Esophagus muscularis mucosa (tissue), 4 donors: Measurements from ENCODE around the gene EPB42.

Experiments used
- CTCF ChIP-seq, 3 experiments: fragments of 200-600 bp in 2 of 3; fragments of 450-650 bp in 1 of 3; sonication (generic) in 2 of 3; IDR thresholded peaks; one replicate each; pipeline ENCODE4 v1.5.1; 2017 to 2019; ENCODE audit warnings: antibody characterized with exemption in 3 of 3, mild to moderate bottlenecking in 2 of 3, moderate library complexity in 1 of 3
- EP300 ChIP-seq: sonication (generic); formaldehyde crosslinking; IDR thresholded peaks from one replicate; pipeline ENCODE4 v1.6.1; 2017; ENCODE audit warnings: antibody characterized with exemption
- POLR2A ChIP-seq: fragments of 450-650 bp; IDR thresholded peaks from one replicate; pipeline ENCODE4 v1.6.1; 2017; ENCODE audit warnings: antibody characterized with exemption, moderate library complexity, mild to moderate bottlenecking, low read depth
- POLR2AphosphoS5 ChIP-seq, 2 donors: sonication (generic); formaldehyde crosslinking; IDR thresholded peaks; one replicate each; pipeline ENCODE4 v1.6.1; 2017; ENCODE audit warnings: antibody characterized with exemption in 2 of 2

GRCh38 chr15:43168192-43169107 lies 52.4 kb downstream of the EPB42 start:
- TF ChIP-seq EP300, result no peak
- TF ChIP-seq CTCF (IDR thresholded peaks at IDR 0.05), result no peak
- no peak for TF ChIP-seq POLR2A
- TF ChIP-seq POLR2AphosphoS5 (IDR thresholded peaks at IDR 0.05), result no peak
